Endodermal cell (in vitro differentiated cells): ENCODE results near the gene PLPPR5. TPM values are rescaled to one million over a fixed set of nuclear protein-coding genes. Genes with fewer than 3 reads are reported as not detected.
A peak's percentile ranks its signal among the peaks of the same experiment; 100 is the strongest.

Experiments
- DNase-seq: peaks from one replicate; pipeline ENCODE4 v3.0.0-alpha.2; 2017
- H3K27ac ChIP-seq: 2 replicates; pipeline ENCODE4 v1.5.1; 2013; ENCODE audit warnings: mild to moderate bottlenecking, low read depth, low read length, moderate library complexity
- H3K27me3 ChIP-seq: 2 replicates; pipeline ENCODE4 v1.6.1; 2013; ENCODE audit warnings: mild to moderate bottlenecking, low read length, moderate library complexity; ENCODE audit not compliant: insufficient read depth, control insufficient read depth, poor library complexity, severe bottlenecking
- H3K36me3 ChIP-seq: 2 replicates; pipeline ENCODE4 v1.7.0; 2013; ENCODE audit warnings: mild to moderate bottlenecking, low read length, moderate library complexity; ENCODE audit not compliant: control insufficient read depth, insufficient read depth
- H3K4me1 ChIP-seq: one replicate; pipeline ENCODE4 v1.7.0; 2013; ENCODE audit warnings: low read length; ENCODE audit not compliant: control insufficient read depth, insufficient read depth
- H3K4me3 ChIP-seq: 2 replicates; pipeline ENCODE4 v1.5.1; 2013; ENCODE audit warnings: mild to moderate bottlenecking, low read length, moderate library complexity
- H3K9ac ChIP-seq: 2 replicates; pipeline ENCODE4 v1.6.1; 2013; ENCODE audit warnings: mild to moderate bottlenecking, low read length, moderate library complexity; ENCODE audit not compliant: poor library complexity, severe bottlenecking; ENCODE audit errors: extremely low read depth
- H3K9me3 ChIP-seq: 2 replicates; pipeline ENCODE4 v1.6.1; 2013; ENCODE audit warnings: mild to moderate bottlenecking, low read length, moderate library complexity; ENCODE audit not compliant: control insufficient read depth
- H3K27ac Mint-ChIP-seq: 2 replicates; pipeline ENCODE4 v1.8.0; 2020; ENCODE audit warnings: mixed read lengths
- H3K27me3 Mint-ChIP-seq: 2 replicates; pipeline ENCODE4 v1.8.0; 2021; ENCODE audit warnings: mild to moderate bottlenecking, mixed read lengths; ENCODE audit not compliant: insufficient read depth
- H3K36me3 Mint-ChIP-seq: 2 replicates; pipeline ENCODE4 v1.8.0; 2020; ENCODE audit warnings: low read depth, mixed read lengths
- H3K4me1 Mint-ChIP-seq: 2 replicates; pipeline ENCODE4 v1.8.0; 2020; ENCODE audit warnings: mixed read lengths
- H3K4me3 Mint-ChIP-seq: 2 replicates; pipeline ENCODE4 v1.8.0; 2020; ENCODE audit warnings: mild to moderate bottlenecking, moderate library complexity, mixed read lengths
- H3K9me3 Mint-ChIP-seq: 2 replicates; pipeline ENCODE4 v1.8.0; 2020; ENCODE audit warnings: mild to moderate bottlenecking, mixed read lengths
- CTCF ChIP-seq: fragments of 200-600 bp; sonication (generic); conservative IDR thresholded peaks from 2 replicates; pipeline ENCODE4 v1.5.0; 2021; ENCODE audit warnings: antibody characterized with exemption, mild to moderate bottlenecking
- WGBS, 2 experiments: methylation state at CpG; one replicate each; pipeline versions ENCODE4 v1.1.5 to v1.1.7; 2013; ENCODE audit warnings: missing lambda C conversion rate in 2 of 2, mixed read lengths in 1 of 2; ENCODE audit not compliant: insufficient coverage in 1 of 2, insufficient read length in 1 of 2; 5-methylcytosine and 5-hydroxymethylcytosine counted together
- total RNA-seq, 2 donors: library from RNA; stranded (reverse); fragmentation: NEBNext Ultra II Directional in 1 of 2; extraction: Animal tissue kit (Norgen Biotek cat#: 25700) in 1 of 2; gene quantifications; 2 replicates in 1 of 2; 3 replicates in 1 of 2; pipeline ENCODE4 v1.2.1, GENCODE V29; 2021

The PLPPR5 gene
- total RNA-seq, 2 donors from 2014 or later = 0.18 to 0.31 TPM

GRCh38 chr1:99007366-99007765, 2.7 kb upstream of the PLPPR5 start:
- no peak overlapping the region for H3K4me3 Mint-ChIP-seq
- Histone ChIP-seq H3K9ac (no peak overlapping the region), H3K9me3 (no peaks in the 10 kb centered on the region), H3K4me1 (peaks cover 5% of the 10 kb centered on the region), H3K27ac (no peak overlapping the region), H3K27me3 (peaks cover 57% of the 10 kb centered on the region), H3K36me3 (no peaks in the 10 kb centered on the region), H3K4me3 (no peak overlapping the region)
- no peak overlapping the region for H3K27ac Mint-ChIP-seq
- WGBS, 2 experiments = 88 to 100% methylated on average over 1 to 3 of the region's 3 CpGs
- no peaks in the 10 kb centered on the region for H3K36me3 Mint-ChIP-seq
- no peak for DNase-seq
- no peaks in the 10 kb centered on the region for H3K9me3 Mint-ChIP-seq
- H3K4me1 Mint-ChIP-seq = peaks cover 3% of the 10 kb centered on the region
- TF ChIP-seq CTCF = no peak
- peaks cover 64% of the 10 kb centered on the region for H3K27me3 Mint-ChIP-seq

GRCh38 chr1:99005537-99005942, 879 bp upstream of the PLPPR5 start:
- 26 to 31% methylated on average over 7 to 8 of the region's 8 CpGs for WGBS, 2 experiments
- Histone ChIP-seq H3K4me1 (peaks cover 3% of the 10 kb centered on the region), H3K9me3 (no peaks in the 10 kb centered on the region), H3K9ac (no peak overlapping the region), H3K4me3 (peak overlapping the region; percentile 78), H3K27me3 (peaks cover 61% of the 10 kb centered on the region), H3K27ac (no peak overlapping the region), H3K36me3 (no peaks in the 10 kb centered on the region)
- TF ChIP-seq CTCF = peak; percentile 63
- Mint-ChIP-seq H3K4me3 (peak overlapping the region; percentile 64), H3K9me3 (no peaks in the 10 kb centered on the region), H3K4me1 (peaks cover 3% of the 10 kb centered on the region), H3K27ac (no peak overlapping the region), H3K27me3 (peaks cover 71% of the 10 kb centered on the region), H3K36me3 (no peaks in the 10 kb centered on the region)
- peak; percentile 79 for DNase-seq

- Histone ChIP-seq H3K36me3 (no peaks in the 10 kb centered on the region), H3K9ac (no peak overlapping the region), H3K9me3 (no peaks in the 10 kb centered on the region), H3K4me1 (peaks cover 3% of the 10 kb centered on the region), H3K27ac (no peak overlapping the region), H3K27me3 (peaks cover 61% of the 10 kb centered on the region), H3K4me3 (peak overlapping the region; percentile 78)
- no peak overlapping the region for H3K27ac Mint-ChIP-seq
- DNase-seq = peak; percentile 76
- no peak for TF ChIP-seq CTCF
- H3K9me3 Mint-ChIP-seq = no peaks in the 10 kb centered on the region
- peaks cover 3% of the 10 kb centered on the region for H3K4me1 Mint-ChIP-seq
- peak overlapping the region; percentile 64 for H3K4me3 Mint-ChIP-seq
- H3K27me3 Mint-ChIP-seq = peaks cover 79% of the 10 kb centered on the region
- WGBS, 2 experiments = 0 to 2% methylated on average over 11 to 66 of the region's 66 CpGs
- no peaks in the 10 kb centered on the region for H3K36me3 Mint-ChIP-seq
Measured at GRCh38 chr1:99004254-99004860, 304 bp downstream of the PLPPR5 start.
